AG08396 (cell line): ENCODE measurements around the gene ANKRD13C.

Experiments used
- DNase-seq: peaks from one replicate; pipeline ENCODE4 v3.0.0; 2012; ENCODE audit warnings: low spot score, mixed read lengths

ANKRD13C gene

GRCh38 chr1:70211541-70211940 lies 143.0 kb downstream of the ANKRD13C start:
- no peak for DNase-seq

GRCh38 chr1:70210820-70211219 lies 143.7 kb downstream of the ANKRD13C start:
- DNase-seq, result no peak
